GM12878 (cell line): ENCODE data around the gene SRCAP. TPM values are rescaled to one million over a fixed set of nuclear protein-coding genes. Genes with fewer than 3 reads are reported as not detected.
A peak's percentile ranks its signal among the peaks of the same experiment; 100 is the strongest.

Experiments used
- ATAC-seq: fragments of 200-7000 bp; cut with Tn5 transposase; 3 replicates; pipeline ENCODE4 v1.9.1; 2020; ENCODE audit warnings: mild to moderate bottlenecking, moderate library complexity
- BruUV-seq: library from RNA; stranded (reverse); fragments of 400-500 nt; replicated peaks from 2 replicates; lab custom pipeline; 2021; lab: Mats Ljungman, UMichigan
- CTCF ChIA-PET: fragments of 300-600 bp; sonication (Branson Sonifier 250); formaldehyde crosslinking; extraction: SDS; loops from one replicate; lab custom pipeline; 2021; ENCODE audit warnings: inconsistent platforms; lab: Yijun Ruan, JAX
- POLR2A ChIA-PET: fragments of 350-600 bp; formaldehyde crosslinking; extraction: SDS; loops from one replicate; lab custom pipeline; 2021; ENCODE audit warnings: inconsistent platforms; lab: Charles Lee
- RAD21 ChIA-PET: fragments of 300-600 bp; sonication (Branson Sonifier 250); formaldehyde crosslinking; loops from one replicate; lab custom pipeline; 2023; ENCODE audit warnings: antibody characterized with exemption; ENCODE audit not compliant: unreplicated experiment; lab: Charles Lee
- SMC1A ChIA-PET: fragments of 300-600 bp; sonication (Branson Sonifier 250); formaldehyde crosslinking; loops from one replicate; lab custom pipeline; 2023; ENCODE audit not compliant: unreplicated experiment, uncharacterized antibody; lab: Charles Lee
- DNase-seq: peaks from one replicate; pipeline ENCODE4 v3.0.0-alpha.2; 2011; ENCODE audit warnings: low read depth, low spot score
- FAIRE-seq: peaks from 3 replicates; lab custom pipeline; 2011; peaks lifted over from hg19 to GRCh38; lab: Jason Lieb, UNC
- H2AFZ ChIP-seq: 2 replicates; pipeline ENCODE4 v1.6.0; 2011; ENCODE audit warnings: low read depth, low read length, control low read depth; ENCODE audit not compliant: control insufficient read depth
- H3K27ac ChIP-seq: 2 replicates; pipeline ENCODE4 v1.5.1; 2011; ENCODE audit warnings: control low read depth; ENCODE audit not compliant: control insufficient read depth, insufficient read depth
- H3K27me3 ChIP-seq, 2 experiments: replicated peaks in 1 of 2; 2 replicates each; pipeline versions ENCODE4 v1.6.0 to v1.6.1; 2011; ENCODE audit warnings: low read length in 1 of 2; ENCODE audit not compliant: control insufficient read depth in 2 of 2, insufficient read depth in 2 of 2
- H3K36me3 ChIP-seq, 2 experiments: 2 replicates each; pipeline ENCODE4 v1.5.1; 2011; ENCODE audit warnings: low read length in 1 of 2; ENCODE audit not compliant: control insufficient read depth in 2 of 2, insufficient read depth in 2 of 2
- H3K4me1 ChIP-seq: 2 replicates; pipeline ENCODE4 v1.6.1; 2011; ENCODE audit warnings: mild to moderate bottlenecking, low read length, moderate library complexity, mixed read lengths; ENCODE audit not compliant: control insufficient read depth, insufficient read depth
- H3K4me2 ChIP-seq: 2 replicates; pipeline ENCODE4 v1.6.0; 2011; ENCODE audit warnings: control low read depth; ENCODE audit not compliant: control insufficient read depth, insufficient read depth
- H3K4me3 ChIP-seq: fragments of 200-600 bp; sonication (generic); 2 replicates; pipeline ENCODE4 v1.5.1; 2016
- H3K79me2 ChIP-seq: 2 replicates; pipeline ENCODE4 v1.6.0; 2011; ENCODE audit warnings: low read length; ENCODE audit not compliant: control insufficient read depth, insufficient read depth
- H3K9ac ChIP-seq: 2 replicates; pipeline ENCODE4 v1.8.0; 2011; ENCODE audit warnings: low read length, control low read depth, mixed read lengths; ENCODE audit not compliant: control insufficient read depth, insufficient read depth
- H3K9me3 ChIP-seq: replicated peaks from 3 replicates; pipeline ENCODE4 v1.5.1; 2011; ENCODE audit warnings: mild to moderate bottlenecking, low read length; ENCODE audit not compliant: control insufficient read depth, insufficient read depth
- H4K20me1 ChIP-seq: 2 replicates; pipeline ENCODE4 v1.6.0; 2011; ENCODE audit not compliant: control insufficient read depth, insufficient read depth
- CUX1 ChIP-seq: IDR thresholded peaks from 2 replicates; pipeline ENCODE4 v1.6.1; 2012; ENCODE audit warnings: improper control_type of control experiment, low read depth, low read length; ENCODE audit not compliant: insufficient replicate concordance
- EED ChIP-seq: sonication (generic); IDR thresholded peaks from 2 replicates; pipeline ENCODE4 v1.6.1; 2016; ENCODE audit warnings: antibody characterized with exemption, low read depth
- FOXM1 ChIP-seq: IDR thresholded peaks from 2 replicates; pipeline ENCODE4 v1.6.1; 2012; ENCODE audit warnings: low read depth, mild to moderate bottlenecking, inconsistent platforms, low read length, moderate library complexity
- HCFC1 ChIP-seq: fragments of 150-350 bp; IDR thresholded peaks from 2 replicates; pipeline ENCODE4 v1.6.1; 2014; ENCODE audit warnings: low read length
- MYC ChIP-seq: IDR thresholded peaks from 2 replicates; pipeline ENCODE4 v1.6.1; 2011; ENCODE audit warnings: mild to moderate bottlenecking, low read length, moderate library complexity, inconsistent platforms; ENCODE audit not compliant: insufficient read depth, insufficient replicate concordance, insufficient read length, severe bottlenecking
- NFIC ChIP-seq: IDR thresholded peaks from 2 replicates; pipeline ENCODE4 v1.6.1; 2012; ENCODE audit warnings: low read depth, mild to moderate bottlenecking, inconsistent platforms, low read length, moderate library complexity
- NFYB ChIP-seq: IDR thresholded peaks from 2 replicates; pipeline ENCODE4 v1.6.1; 2011; ENCODE audit warnings: low read depth, mild to moderate bottlenecking, low read length, improper control_type of control experiment, moderate library complexity; ENCODE audit not compliant: insufficient read depth
- RAD21 ChIP-seq: IDR thresholded peaks from 2 replicates; pipeline ENCODE4 v1.6.1; 2011; ENCODE audit warnings: mild to moderate bottlenecking, low read depth, low read length, moderate library complexity; ENCODE audit not compliant: insufficient read depth
- SKIL ChIP-seq: fragments of 450-650 bp; IDR thresholded peaks from 2 replicates; pipeline ENCODE4 v1.6.1; 2017; ENCODE audit warnings: mild to moderate bottlenecking, low read depth, inconsistent platforms; ENCODE audit not compliant: poor library complexity, severe bottlenecking
- SREBF2 ChIP-seq: IDR thresholded peaks from 2 replicates; pipeline ENCODE4 v1.6.1; 2012; ENCODE audit warnings: mild to moderate bottlenecking, low read length
- SRF ChIP-seq, 2 experiments: IDR thresholded peaks; 2 replicates each; pipeline ENCODE4 v1.6.1; 2011; ENCODE audit warnings: low read depth in 2 of 2, low read length in 2 of 2, mild to moderate bottlenecking in 1 of 2, moderate library complexity in 1 of 2
- TAF1 ChIP-seq: IDR thresholded peaks from 2 replicates; pipeline ENCODE4 v1.6.1; 2011; ENCODE audit warnings: mild to moderate bottlenecking, low read depth, low read length, borderline replicate concordance
- WRNIP1 ChIP-seq: IDR thresholded peaks from 2 replicates; pipeline ENCODE4 v1.6.1; 2011; ENCODE audit warnings: low read depth, low read length, improper control_type of control experiment, borderline replicate concordance
- YY1 ChIP-seq: IDR thresholded peaks from 2 replicates; pipeline ENCODE4 v1.6.1; 2011; ENCODE audit warnings: low read depth, mild to moderate bottlenecking, low read length
- WGBS: methylation state at CpG from one replicate; pipeline ENCODE4 v1.1.6; 2016; ENCODE audit warnings: low lambda C conversion rate; ENCODE audit not compliant: insufficient replicate concordance, insufficient coverage; ENCODE audit errors: missing lambda C conversion rate; 5-methylcytosine and 5-hydroxymethylcytosine counted together
- in situ Hi-C: fragments of 300-500 bp; cut with MboI; formaldehyde crosslinking; loops from 9 replicates; pipeline ENCODE4 v1.14.3; 2018; ENCODE audit warnings: mixed read lengths
- intact Hi-C: fragments of 100-400 bp; cut with micrococcal nuclease; formaldehyde crosslinking; loops from one replicate; pipeline ENCODE4 v1.14.2; 2022; ENCODE audit not compliant: unreplicated experiment
- polyA plus RNA-seq, 11 experiments: library from polyadenylated mRNA; depleted of rRNA in 4 of 11; unstranded in 6 of 11; stranded (reverse) in 5 of 11; fragments of >200 nt; fragmentation: Nextera tagmentation in 4 of 11; fragmentation: Illumina TruSeq in 1 of 11; extraction: Ambion mirVana in 4 of 11; extraction: Trizol in 1 of 11; gene quantifications; 1 replicate in 1 of 11; 2 replicates in 10 of 11; pipeline versions ENCODE4 v1.2.1 to v1.2.3, GENCODE V29; 2011 to 2016; ENCODE audit warnings: inconsistent platforms in 2 of 11, missing spikeins in 2 of 11, low read depth in 1 of 11
- total RNA-seq, 4 experiments: library from RNA; depleted of rRNA in 3 of 4; stranded (reverse); fragments of >200 nt in 3 of 4; fragmentation: Illumina TruSeq in 1 of 4; extraction: Trizol in 1 of 4; gene quantifications; 2 replicates each; pipeline versions ENCODE4 v1.2.1 to v1.2.3, GENCODE V29; 2013 to 2021

The SRCAP gene
- total and polyA plus RNA-seq, 10 of the 15 experiments (the other 5 are each of a cell fraction or from before 2014, with no cell fraction given), result 0.24 to 58.4 (median 11.6) TPM

- TF ChIP-seq CUX1 (no peak), YY1 (no peak), HCFC1 (no peak), WRNIP1 (no peak)
- TF ChIP-seq, all 136 proteins: peak for 0
Observed at GRCh38 chr16:30725418-30725792, 26.4 kb downstream of the SRCAP start (continued).

- TSS peak; percentile 12 for BruUV-seq
- no peaks in the 10 kb centered on the region for H4K20me1 ChIP-seq
- ChIA-PET RAD21 (no interaction called here), CTCF (interaction anchor here (1.0 kb wide), 1 partner anchor 35 kb away, joined by 3 read pairs; no protein-coding TSS in a partner anchor), POLR2A (no interaction called here), SMC1A (no interaction called here)
- H3K36me3 ChIP-seq, result peaks cover 30 to 35% of the 10 kb centered on the region in 2 experiments
- no peaks in the 10 kb centered on the region for H3K9me3 ChIP-seq
- WGBS, result 91% methylated on average over 6 of the region's 6 CpGs
- no peak for ATAC-seq
- no peaks in the 10 kb centered on the region for H3K4me1 ChIP-seq
- no peak overlapping the region for H2AFZ ChIP-seq
- no peak for FAIRE-seq
- H3K4me3 ChIP-seq, result no peak overlapping the region
- H3K9ac ChIP-seq, result no peak overlapping the region
- DNase-seq, result no peak
- no peak overlapping the region for H3K4me2 ChIP-seq
- in situ Hi-C loops (no loop called here), intact Hi-C loops (no loop called here)
- H3K27ac ChIP-seq, result no peak overlapping the region
- no peaks in the 10 kb centered on the region for H3K27me3 ChIP-seq
- no peaks in the 10 kb centered on the region for H3K79me2 ChIP-seq
- TF ChIP-seq FOXM1 (no peak), SREBF2 (no peak), TAF1 (no peak), NFIC (no peak), HCFC1 (no peak), RAD21 (no peak), MYC (no peak), SRF (IDR thresholded peaks at IDR 0.05; ENCODE audit: low read depth in 2 of 2, low read length in 2 of 2) (no peak), EED (no peak), YY1 (no peak), NFYB (no peak), SKIL (no peak)
Observed at GRCh38 chr16:30728321-30728720, 29.4 kb downstream of the SRCAP start.
